GM18867 (cell line): ENCODE data around the gene HOXB9.

ENCODE experiments used
- ATAC-seq: cut with Tn5 transposase; IDR thresholded peaks from one replicate; pipeline ENCODE4 v1.9.1; 2021; ENCODE audit warnings: mild to moderate bottlenecking, moderate library complexity; ENCODE audit not compliant: unreplicated experiment

The HOXB9 gene

GRCh38 chr17:48626245-48627117, at the start of gene HOXB9:
TSS of gene HOXB9 (minus strand) at chr17:48626358. CDS start at chr17:48626269, 89 bp downstream.
- no peak for ATAC-seq

- no peak for ATAC-seq
Observed at GRCh38 chr17:48672340-48672739, 46.2 kb upstream of the HOXB9 start.

- no peak for ATAC-seq
Observed at GRCh38 chr17:48671697-48672171, 45.6 kb upstream of the HOXB9 start.

GRCh38 chr17:48663134-48663924, 37.2 kb upstream of the HOXB9 start:
- ATAC-seq, result no peak

- no peak for ATAC-seq
Observed at GRCh38 chr17:48655913-48656312, 29.8 kb upstream of the HOXB9 start.

GRCh38 chr17:48649741-48650140, 23.6 kb upstream of the HOXB9 start:
- ATAC-seq, result no peak

- no peak for ATAC-seq
Observed at GRCh38 chr17:48647963-48648245, 21.7 kb upstream of the HOXB9 start.

- ATAC-seq, result no peak
Observed at GRCh38 chr17:48647103-48647962, 21.2 kb upstream of the HOXB9 start.

GRCh38 chr17:48646183-48647102, 20.3 kb upstream of the HOXB9 start:
- ATAC-seq, result no peak

GRCh38 chr17:48645639-48646182, 19.6 kb upstream of the HOXB9 start:
- ATAC-seq, result no peak

- no peak for ATAC-seq
Observed at GRCh38 chr17:48644910-48645557, 18.9 kb upstream of the HOXB9 start.

GRCh38 chr17:48644159-48644558, 18.0 kb upstream of the HOXB9 start:
- ATAC-seq, result no peak

GRCh38 chr17:48643697-48644012, 17.5 kb upstream of the HOXB9 start:
- ATAC-seq, result no peak

- ATAC-seq, result no peak
Observed at GRCh38 chr17:48642843-48643696, 16.9 kb upstream of the HOXB9 start.

GRCh38 chr17:48642059-48642842, 16.1 kb upstream of the HOXB9 start:
- ATAC-seq, result no peak

- ATAC-seq, result no peak
Observed at GRCh38 chr17:48641541-48642058, 15.4 kb upstream of the HOXB9 start.

- ATAC-seq, result no peak
Observed at GRCh38 chr17:48640858-48641180, 14.7 kb upstream of the HOXB9 start.
